Thyroid gland (tissue), 4 donors: ENCODE results near the gene ATF2.

ENCODE experiments used
- CTCF ChIP-seq, 6 experiments: fragments of 200-600 bp in 3 of 6; fragments of 450-650 bp in 3 of 6; sonication (generic) in 3 of 6; IDR thresholded peaks; one replicate each; pipeline ENCODE4 v1.5.1; 2016 to 2019; ENCODE audit warnings: antibody characterized with exemption in 6 of 6, mild to moderate bottlenecking in 2 of 6, inconsistent platforms in 1 of 6, moderate library complexity in 1 of 6
- POLR2A ChIP-seq, 2 donors: fragments of 450-650 bp; IDR thresholded peaks; one replicate each; pipeline ENCODE4 v1.6.1; 2017; ENCODE audit warnings: antibody characterized with exemption in 2 of 2, mild to moderate bottlenecking in 2 of 2, moderate library complexity in 1 of 2

GRCh38 chr2:175175320-175175719, 7.3 kb upstream of the ATF2 start:
- TF ChIP-seq CTCF (IDR thresholded peaks at IDR 0.05) (no peak), POLR2A (IDR thresholded peaks at IDR 0.05) (no peak)
